Activated CD8-positive, alpha-beta memory T cell treated with anti-CD3 and anti-CD28 coated beads, Interleukin-2, amount 50 U/mL, for 1 hour (primary cell): ENCODE data around the gene DAZ1.
"Not testable (repeated sequence)": the region's sequence is repeated elsewhere in the genome, so short reads cannot be mapped to it uniquely, and the experiment has no call there.

Experiments used
- DNase-seq: peaks from one replicate; pipeline ENCODE4 v3.0.0-alpha.2; 2020; ENCODE audit errors: extremely low read depth

The DAZ1 gene

GRCh38 chrY:23198908-23199307, at the start of gene DAZ1:
DAZ1 (minus strand) TSS chrY:23199008; CDS start chrY:23198800, 208 bp downstream.
- DNase-seq, result not testable (repeated sequence)

- DNase-seq, result not testable (repeated sequence)
Measured at GRCh38 chrY:23219233-23219632, 20.4 kb upstream of the DAZ1 start, which contains the start of gene DAZ2. DAZ2 (plus strand) TSS chrY:23219533; CDS start chrY:23219741, 208 bp downstream.

DNA sequence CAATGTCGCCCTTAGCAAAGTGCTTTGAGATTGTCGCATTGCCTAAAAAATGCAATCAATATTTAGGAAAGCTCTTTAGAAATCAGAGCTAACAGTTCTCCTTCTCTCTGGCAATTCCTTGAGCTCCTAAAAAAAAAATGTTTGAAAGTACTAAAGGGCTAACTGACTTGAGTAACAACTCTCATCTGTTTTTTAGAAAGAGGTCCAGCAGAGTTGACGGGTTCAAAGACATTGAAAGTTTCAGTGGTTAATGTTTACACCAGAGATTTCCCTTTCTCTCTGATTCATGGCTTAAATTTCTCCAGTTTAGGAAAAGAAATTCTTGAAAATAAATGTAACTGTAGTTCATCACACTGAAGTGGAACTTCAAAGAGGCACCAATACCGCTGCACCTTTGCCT, 11.9 kb upstream of the DAZ1 start:
- DNase-seq, result not testable (repeated sequence)

GRCh38 chrY:23209802-23210495, 11.1 kb upstream of the DAZ1 start:
- DNase-seq, result not testable (repeated sequence)

DNA sequence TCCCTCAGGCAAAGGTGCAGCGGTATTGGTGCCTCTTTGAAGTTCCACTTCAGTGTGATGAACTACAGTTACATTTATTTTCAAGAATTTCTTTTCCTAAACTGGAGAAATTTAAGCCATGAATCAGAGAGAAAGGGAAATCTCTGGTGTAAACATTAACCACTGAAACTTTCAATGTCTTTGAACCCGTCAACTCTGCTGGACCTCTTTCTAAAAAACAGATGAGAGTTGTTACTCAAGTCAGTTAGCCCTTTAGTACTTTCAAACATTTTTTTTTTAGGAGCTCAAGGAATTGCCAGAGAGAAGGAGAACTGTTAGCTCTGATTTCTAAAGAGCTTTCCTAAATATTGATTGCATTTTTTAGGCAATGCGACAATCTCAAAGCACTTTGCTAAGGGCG, 8.6 kb upstream of the DAZ1 start:
- not testable (repeated sequence) for DNase-seq
